ENCODE measurements around the gene CDCA3. TPM values are rescaled to one million over a fixed set of nuclear protein-coding genes. Genes with fewer than 3 reads are reported as not detected.

The CDCA3 gene
- total and polyA plus RNA-seq, 2 of the 13 experiments (the other 11 are each of a cell fraction or from before 2014, with no cell fraction given), result 32.7 to 56.5 TPM

DNA sequence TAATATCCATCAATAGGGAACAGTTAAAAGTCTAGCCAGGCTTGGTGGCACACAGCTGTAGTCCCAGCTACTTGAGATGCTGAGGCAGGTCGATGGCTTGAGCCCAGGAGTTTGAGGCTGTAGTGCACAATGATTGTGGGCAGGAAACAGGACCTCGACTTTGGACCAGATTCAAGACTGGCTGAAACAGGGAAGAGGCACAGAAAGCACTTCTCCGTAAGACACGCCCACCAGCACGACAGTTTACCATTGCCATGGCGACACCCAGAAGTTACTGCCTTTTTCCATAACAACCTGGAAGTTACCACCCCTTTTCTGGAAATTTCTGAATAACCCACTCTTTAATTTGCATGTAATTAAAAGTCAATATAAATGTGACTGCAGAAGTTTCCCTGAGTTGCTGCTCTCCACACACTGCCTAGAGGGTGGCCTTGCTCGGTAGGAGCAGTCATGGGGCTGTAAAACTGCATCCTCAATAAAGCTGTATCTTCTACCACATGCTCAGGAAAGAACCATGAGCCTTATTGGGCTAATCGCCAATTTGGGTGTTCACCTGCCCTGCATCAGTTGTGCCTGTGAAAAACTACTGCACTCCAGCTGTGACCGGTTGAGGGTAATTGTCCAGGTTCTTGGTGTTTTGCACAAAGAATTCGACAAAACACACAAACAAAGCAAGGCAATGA, 48.9 kb upstream of the CDCA3 start (continued):
- TF ChIP-seq, protein P1, sequence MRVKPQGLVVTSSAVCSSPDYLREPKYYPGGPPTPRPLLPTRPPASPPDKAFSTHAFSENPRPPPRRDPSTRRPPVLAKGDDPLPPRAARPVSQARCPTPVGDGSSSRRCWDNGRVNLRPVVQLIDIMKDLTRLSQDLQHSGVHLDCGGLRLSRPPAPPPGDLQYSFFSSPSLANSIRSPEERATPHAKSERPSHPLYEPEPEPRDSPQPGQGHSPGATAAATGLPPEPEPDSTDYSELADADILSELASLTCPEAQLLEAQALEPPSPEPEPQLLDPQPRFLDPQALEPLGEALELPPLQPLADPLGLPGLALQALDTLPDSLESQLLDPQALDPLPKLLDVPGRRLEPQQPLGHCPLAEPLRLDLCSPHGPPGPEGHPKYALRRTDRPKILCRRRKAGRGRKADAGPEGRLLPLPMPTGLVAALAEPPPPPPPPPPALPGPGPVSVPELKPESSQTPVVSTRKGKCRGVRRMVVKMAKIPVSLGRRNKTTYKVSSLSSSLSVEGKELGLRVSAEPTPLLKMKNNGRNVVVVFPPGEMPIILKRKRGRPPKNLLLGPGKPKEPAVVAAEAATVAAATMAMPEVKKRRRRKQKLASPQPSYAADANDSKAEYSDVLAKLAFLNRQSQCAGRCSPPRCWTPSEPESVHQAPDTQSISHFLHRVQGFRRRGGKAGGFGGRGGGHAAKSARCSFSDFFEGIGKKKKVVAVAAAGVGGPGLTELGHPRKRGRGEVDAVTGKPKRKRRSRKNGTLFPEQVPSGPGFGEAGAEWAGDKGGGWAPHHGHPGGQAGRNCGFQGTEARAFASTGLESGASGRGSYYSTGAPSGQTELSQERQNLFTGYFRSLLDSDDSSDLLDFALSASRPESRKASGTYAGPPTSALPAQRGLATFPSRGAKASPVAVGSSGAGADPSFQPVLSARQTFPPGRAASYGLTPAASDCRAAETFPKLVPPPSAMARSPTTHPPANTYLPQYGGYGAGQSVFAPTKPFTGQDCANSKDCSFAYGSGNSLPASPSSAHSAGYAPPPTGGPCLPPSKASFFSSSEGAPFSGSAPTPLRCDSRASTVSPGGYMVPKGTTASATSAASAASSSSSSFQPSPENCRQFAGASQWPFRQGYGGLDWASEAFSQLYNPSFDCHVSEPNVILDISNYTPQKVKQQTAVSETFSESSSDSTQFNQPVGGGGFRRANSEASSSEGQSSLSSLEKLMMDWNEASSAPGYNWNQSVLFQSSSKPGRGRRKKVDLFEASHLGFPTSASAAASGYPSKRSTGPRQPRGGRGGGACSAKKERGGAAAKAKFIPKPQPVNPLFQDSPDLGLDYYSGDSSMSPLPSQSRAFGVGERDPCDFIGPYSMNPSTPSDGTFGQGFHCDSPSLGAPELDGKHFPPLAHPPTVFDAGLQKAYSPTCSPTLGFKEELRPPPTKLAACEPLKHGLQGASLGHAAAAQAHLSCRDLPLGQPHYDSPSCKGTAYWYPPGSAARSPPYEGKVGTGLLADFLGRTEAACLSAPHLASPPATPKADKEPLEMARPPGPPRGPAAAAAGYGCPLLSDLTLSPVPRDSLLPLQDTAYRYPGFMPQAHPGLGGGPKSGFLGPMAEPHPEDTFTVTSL (CRISPR knock-in tag; IDR thresholded peaks at IDR 0.05; ENCODE audit: borderline replicate concordance), result no peak
- TF ChIP-seq CCDC6 (CRISPR knock-in tag; IDR thresholded peaks at IDR 0.05) (no peak), TBP (CRISPR knock-in tag; IDR thresholded peaks at IDR 0.05) (no peak), ZNF317 (CRISPR knock-in tag; IDR thresholded peaks at IDR 0.05) (no peak), RFX5 (IDR thresholded peaks at IDR 0.05; ENCODE audit: low read depth, low read length) (no peak), ELF1 (CRISPR knock-in tag; IDR thresholded peaks at IDR 0.05) (peak; percentile 41; the same call in 1 of the 2 replicates), JUND (CRISPR knock-in tag; IDR thresholded peaks at IDR 0.05) (no peak), SMAD3 (CRISPR knock-in tag; IDR thresholded peaks at IDR 0.05) (no peak), ZNF296 (CRISPR knock-in tag; conservative IDR thresholded peaks at IDR 0.05) (no peak), ZNF772 (CRISPR knock-in tag; IDR thresholded peaks at IDR 0.05) (no peak), BCL6 (CRISPR knock-in tag; IDR thresholded peaks at IDR 0.05) (no peak), PHB2 (IDR thresholded peaks at IDR 0.05; ENCODE audit: partially characterized antibody) (no peak), NFKB2 (CRISPR knock-in tag; IDR thresholded peaks at IDR 0.05; ENCODE audit: borderline replicate concordance) (no peak), ZNF180 (CRISPR knock-in tag; IDR thresholded peaks at IDR 0.05; ENCODE audit: borderline replicate concordance, low read depth) (no peak), ZMYM2 (CRISPR knock-in tag; IDR thresholded peaks at IDR 0.05) (no peak)
- TF ChIP-seq, protein P2, sequence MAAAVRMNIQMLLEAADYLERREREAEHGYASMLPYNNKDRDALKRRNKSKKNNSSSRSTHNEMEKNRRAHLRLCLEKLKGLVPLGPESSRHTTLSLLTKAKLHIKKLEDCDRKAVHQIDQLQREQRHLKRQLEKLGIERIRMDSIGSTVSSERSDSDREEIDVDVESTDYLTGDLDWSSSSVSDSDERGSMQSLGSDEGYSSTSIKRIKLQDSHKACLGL (CRISPR knock-in tag; IDR thresholded peaks at IDR 0.05), result no peak
- TF ChIP-seq, protein P3, sequence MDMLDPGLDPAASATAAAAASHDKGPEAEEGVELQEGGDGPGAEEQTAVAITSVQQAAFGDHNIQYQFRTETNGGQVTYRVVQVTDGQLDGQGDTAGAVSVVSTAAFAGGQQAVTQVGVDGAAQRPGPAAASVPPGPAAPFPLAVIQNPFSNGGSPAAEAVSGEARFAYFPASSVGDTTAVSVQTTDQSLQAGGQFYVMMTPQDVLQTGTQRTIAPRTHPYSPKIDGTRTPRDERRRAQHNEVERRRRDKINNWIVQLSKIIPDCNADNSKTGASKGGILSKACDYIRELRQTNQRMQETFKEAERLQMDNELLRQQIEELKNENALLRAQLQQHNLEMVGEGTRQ (IDR thresholded peaks at IDR 0.05; ENCODE audit: low read depth, low read length), result no peak
- TF ChIP-seq, protein P3 (CRISPR knock-in tag; IDR thresholded peaks at IDR 0.05; ENCODE audit: borderline replicate concordance), result no peak
- TF ChIP-seq, protein P4, sequence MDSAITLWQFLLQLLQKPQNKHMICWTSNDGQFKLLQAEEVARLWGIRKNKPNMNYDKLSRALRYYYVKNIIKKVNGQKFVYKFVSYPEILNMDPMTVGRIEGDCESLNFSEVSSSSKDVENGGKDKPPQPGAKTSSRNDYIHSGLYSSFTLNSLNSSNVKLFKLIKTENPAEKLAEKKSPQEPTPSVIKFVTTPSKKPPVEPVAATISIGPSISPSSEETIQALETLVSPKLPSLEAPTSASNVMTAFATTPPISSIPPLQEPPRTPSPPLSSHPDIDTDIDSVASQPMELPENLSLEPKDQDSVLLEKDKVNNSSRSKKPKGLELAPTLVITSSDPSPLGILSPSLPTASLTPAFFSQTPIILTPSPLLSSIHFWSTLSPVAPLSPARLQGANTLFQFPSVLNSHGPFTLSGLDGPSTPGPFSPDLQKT (CRISPR knock-in tag; IDR thresholded peaks at IDR 0.05; ENCODE audit: borderline replicate concordance), result no peak
- TF ChIP-seq, protein P5, sequence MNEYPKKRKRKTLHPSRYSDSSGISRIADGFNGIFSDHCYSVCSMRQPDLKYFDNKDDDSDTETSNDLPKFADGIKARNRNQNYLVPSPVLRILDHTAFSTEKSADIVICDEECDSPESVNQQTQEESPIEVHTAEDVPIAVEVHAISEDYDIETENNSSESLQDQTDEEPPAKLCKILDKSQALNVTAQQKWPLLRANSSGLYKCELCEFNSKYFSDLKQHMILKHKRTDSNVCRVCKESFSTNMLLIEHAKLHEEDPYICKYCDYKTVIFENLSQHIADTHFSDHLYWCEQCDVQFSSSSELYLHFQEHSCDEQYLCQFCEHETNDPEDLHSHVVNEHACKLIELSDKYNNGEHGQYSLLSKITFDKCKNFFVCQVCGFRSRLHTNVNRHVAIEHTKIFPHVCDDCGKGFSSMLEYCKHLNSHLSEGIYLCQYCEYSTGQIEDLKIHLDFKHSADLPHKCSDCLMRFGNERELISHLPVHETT (CRISPR knock-in tag; conservative IDR thresholded peaks at IDR 0.05), result no peak

Measured in HepG2 (cell line).